ENCODE results near the gene XRCC5. TPM values are rescaled to one million over a fixed set of nuclear protein-coding genes. Genes with fewer than 3 reads are reported as not detected.

Gene XRCC5
- total RNA-seq: 508 and 524 TPM in 2 replicates
- long read RNA-seq, transcript XRCC5-201 (21 exons, 3,428 nt): major isoform, 928 of 1,246 reads
- long read RNA-seq, partial matches to known transcripts: 257 of 1,246 reads
- long read RNA-seq, other reads (novel, unspliced or antisense): 59 of 1,246 reads

DNA sequence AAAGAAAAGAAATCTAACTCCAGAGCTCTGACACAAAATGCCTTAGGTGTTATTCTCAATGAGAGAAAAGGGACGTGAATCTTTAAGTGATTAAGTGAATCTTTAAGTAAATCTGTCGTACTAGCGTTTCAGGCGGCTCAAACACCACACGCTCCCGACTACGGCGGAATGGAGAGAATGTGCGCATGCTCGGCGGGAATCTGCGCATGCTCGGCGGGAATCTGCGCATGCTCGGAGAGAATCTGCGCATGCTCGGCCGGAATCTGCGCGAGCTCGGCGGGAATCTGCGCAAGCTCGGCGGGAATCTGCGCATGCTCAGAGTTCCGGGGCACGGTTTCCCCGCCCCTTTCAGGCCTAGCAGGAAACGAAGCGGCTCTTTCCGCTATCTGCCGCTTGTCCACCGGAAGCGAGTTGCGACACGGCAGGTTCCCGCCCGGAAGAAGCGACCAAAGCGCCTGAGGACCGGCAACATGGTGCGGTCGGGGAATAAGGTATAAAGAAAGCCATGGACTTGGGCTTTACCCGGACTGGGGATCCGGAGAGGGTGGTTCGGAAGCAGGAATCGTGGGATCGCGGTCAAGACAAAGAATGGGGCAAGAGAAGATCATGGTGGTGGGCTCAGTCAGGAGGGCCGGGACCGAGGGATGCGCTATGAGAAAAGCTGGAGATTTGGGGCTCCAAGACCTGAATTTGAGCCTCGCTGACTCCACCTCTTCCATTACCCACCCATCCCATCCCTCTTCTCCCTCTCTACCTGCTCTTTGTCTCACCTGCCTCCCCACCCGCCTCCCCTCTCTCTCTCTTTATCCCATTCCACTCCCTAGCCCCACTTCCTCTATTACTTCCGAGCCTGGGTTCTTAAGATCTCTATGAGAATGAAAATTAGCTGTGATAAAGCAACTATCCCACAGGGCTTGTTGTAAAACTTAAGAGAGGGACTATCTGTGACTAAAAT lies at the start of gene XRCC5:
XRCC5 (plus strand) TSS at position 382 of the 955 bp plus-strand sequence; CDS start at position 471, 89 bp downstream.
- Mint-ChIP-seq H3K27ac (ENCODE audit: unreplicated experiment) (peak within 1 kb of the TSS; percentile 99), H3K4me1 (peaks cover 79% of the 10 kb centered on the region)
- TF ChIP-seq, protein P1, sequence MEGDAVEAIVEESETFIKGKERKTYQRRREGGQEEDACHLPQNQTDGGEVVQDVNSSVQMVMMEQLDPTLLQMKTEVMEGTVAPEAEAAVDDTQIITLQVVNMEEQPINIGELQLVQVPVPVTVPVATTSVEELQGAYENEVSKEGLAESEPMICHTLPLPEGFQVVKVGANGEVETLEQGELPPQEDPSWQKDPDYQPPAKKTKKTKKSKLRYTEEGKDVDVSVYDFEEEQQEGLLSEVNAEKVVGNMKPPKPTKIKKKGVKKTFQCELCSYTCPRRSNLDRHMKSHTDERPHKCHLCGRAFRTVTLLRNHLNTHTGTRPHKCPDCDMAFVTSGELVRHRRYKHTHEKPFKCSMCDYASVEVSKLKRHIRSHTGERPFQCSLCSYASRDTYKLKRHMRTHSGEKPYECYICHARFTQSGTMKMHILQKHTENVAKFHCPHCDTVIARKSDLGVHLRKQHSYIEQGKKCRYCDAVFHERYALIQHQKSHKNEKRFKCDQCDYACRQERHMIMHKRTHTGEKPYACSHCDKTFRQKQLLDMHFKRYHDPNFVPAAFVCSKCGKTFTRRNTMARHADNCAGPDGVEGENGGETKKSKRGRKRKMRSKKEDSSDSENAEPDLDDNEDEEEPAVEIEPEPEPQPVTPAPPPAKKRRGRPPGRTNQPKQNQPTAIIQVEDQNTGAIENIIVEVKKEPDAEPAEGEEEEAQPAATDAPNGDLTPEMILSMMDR (conservative IDR thresholded peaks at IDR 0.05): no peak

DNA sequence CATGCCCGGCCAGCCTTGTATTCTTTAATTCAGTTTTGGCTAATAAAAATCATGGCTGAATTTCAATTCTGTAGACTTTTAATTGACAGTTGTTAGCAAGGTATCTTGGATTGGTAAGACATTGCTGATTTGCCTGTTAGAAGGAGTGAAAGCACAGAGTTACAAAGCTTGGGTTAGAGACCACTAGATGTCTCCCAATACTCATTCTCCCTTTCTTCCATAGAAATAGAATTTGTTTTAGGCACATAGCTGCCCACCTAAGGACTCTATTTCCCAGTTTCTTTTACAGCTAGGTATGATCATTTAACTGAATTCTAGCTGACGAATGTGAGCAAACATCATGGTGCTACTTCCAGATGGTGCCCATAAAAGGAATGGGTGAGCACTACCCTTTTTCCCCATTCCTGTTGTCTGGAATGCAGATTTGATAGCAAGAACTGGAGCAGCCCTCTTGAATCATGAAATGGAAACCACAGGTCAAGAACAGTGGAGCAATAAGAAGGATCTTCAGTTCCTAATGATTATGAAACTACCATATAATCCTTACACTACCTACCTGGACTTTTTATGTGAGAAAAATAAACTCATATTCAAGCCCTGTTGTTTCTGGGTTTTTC lies 45.0 kb upstream of the XRCC5 start:
- no peak for DNase-seq (ENCODE audit: low read depth, low spot score)
- Mint-ChIP-seq H3K27ac (ENCODE audit: unreplicated experiment) (no peak overlapping the region), H3K27me3 (ENCODE audit: low read depth) (no peaks in the 10 kb centered on the region)

More for the DNA sequence above, at the start of gene XRCC5:
- H3K36me3 Mint-ChIP-seq (ENCODE audit: low read depth): peaks cover 14% of the 10 kb centered on the region
- H3K4me3 Mint-ChIP-seq: peak within 1 kb of the TSS; percentile 99
- peak; percentile 97 for DNase-seq (ENCODE audit: low read depth, low spot score)
- peaks cover 4% of the 10 kb centered on the region for H3K27me3 Mint-ChIP-seq (ENCODE audit: low read depth)
- no peaks in the 10 kb centered on the region for H3K9me3 Mint-ChIP-seq

DNA sequence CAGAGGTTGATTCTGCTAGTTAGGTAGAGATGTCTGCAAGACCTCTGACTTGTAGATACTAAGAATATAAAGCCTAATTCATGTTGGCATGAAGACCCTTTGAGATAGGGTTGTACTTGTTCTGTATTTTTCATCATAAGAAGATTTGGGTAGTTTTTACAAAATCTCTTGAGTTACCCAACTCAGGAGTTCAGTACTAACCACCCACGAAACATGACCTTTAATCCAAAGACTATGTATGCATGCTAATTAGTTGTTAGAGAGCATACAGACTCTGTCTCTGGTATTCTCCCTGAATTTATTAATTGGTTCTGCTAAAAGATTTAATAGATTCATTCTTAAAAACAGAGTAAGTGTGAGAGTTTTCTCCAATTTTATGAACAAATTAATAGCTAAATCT lies 44.5 kb upstream of the XRCC5 start:
- H3K27me3 Mint-ChIP-seq (ENCODE audit: low read depth): no peaks in the 10 kb centered on the region
- no peak overlapping the region for H3K27ac Mint-ChIP-seq (ENCODE audit: unreplicated experiment)
- no peak for DNase-seq (ENCODE audit: low read depth, low spot score)
- peaks cover 6% of the 10 kb centered on the region for H3K36me3 Mint-ChIP-seq (ENCODE audit: low read depth)
- TF ChIP-seq, protein P1 (conservative IDR thresholded peaks at IDR 0.05): no peak
- no peaks in the 10 kb centered on the region for H3K9me3 Mint-ChIP-seq
- no peak overlapping the region for H3K4me3 Mint-ChIP-seq
- peaks cover 3% of the 10 kb centered on the region for H3K4me1 Mint-ChIP-seq

More for the DNA sequence above, 45.0 kb upstream of the XRCC5 start:
- TF ChIP-seq, protein P1 (conservative IDR thresholded peaks at IDR 0.05): peak; percentile 26
- Mint-ChIP-seq H3K9me3 (no peaks in the 10 kb centered on the region), H3K4me3 (no peak overlapping the region), H3K36me3 (ENCODE audit: low read depth) (peaks cover 9% of the 10 kb centered on the region), H3K4me1 (peaks cover 3% of the 10 kb centered on the region)

DNA sequence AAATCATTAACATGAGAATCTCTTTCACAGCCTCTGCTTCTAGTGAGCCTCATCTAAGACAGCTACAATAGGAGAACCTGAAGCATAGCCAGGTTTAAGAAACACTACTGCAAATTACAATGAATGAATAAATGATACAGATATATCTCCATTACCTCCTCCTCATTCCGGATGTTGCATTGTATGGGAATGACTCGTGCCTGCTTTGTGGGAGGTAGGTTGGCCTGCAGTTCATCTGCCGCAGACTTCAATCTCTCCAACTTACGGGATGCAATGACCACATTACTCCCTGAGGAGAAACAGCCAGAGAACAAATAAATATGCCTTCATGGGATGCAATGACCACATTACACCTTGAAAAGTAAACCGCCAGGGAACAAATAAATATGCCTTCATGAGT lies 42.9 kb upstream of the XRCC5 start:
- peaks cover 3% of the 10 kb centered on the region for H3K4me1 Mint-ChIP-seq
- no peak overlapping the region for H3K4me3 Mint-ChIP-seq
- no peak for DNase-seq (ENCODE audit: low read depth, low spot score)
- H3K27ac Mint-ChIP-seq (ENCODE audit: unreplicated experiment): no peak overlapping the region
- H3K27me3 Mint-ChIP-seq (ENCODE audit: low read depth): no peaks in the 10 kb centered on the region
- TF ChIP-seq, protein P1 (conservative IDR thresholded peaks at IDR 0.05): no peak
- no peaks in the 10 kb centered on the region for H3K9me3 Mint-ChIP-seq
- H3K36me3 Mint-ChIP-seq (ENCODE audit: low read depth): peaks cover 5% of the 10 kb centered on the region

DNA sequence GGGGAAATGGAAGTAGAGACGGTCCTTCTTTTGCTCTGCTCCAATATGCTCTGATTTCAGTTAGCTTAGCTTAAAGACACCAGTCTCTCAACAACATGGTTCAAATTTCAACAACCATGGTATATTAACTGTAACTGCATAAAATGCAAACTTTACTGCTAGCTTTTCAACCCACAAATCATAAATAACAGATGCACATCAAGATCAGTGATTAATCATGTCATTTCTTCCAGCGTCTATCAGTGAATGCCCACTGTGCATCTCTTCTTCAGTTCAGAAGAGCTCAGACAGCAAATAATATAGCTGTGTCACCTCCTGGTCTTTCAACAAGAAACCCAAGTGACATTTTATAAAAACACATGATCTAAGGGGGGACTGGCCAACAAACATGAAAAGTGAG lies 40.1 kb upstream of the XRCC5 start:
- Mint-ChIP-seq H3K27me3 (ENCODE audit: low read depth) (no peaks in the 10 kb centered on the region), H3K27ac (ENCODE audit: unreplicated experiment) (no peak overlapping the region)
- TF ChIP-seq, protein P1 (conservative IDR thresholded peaks at IDR 0.05): no peak

More for the DNA sequence above, 40.1 kb upstream of the XRCC5 start:
- peaks cover 3% of the 10 kb centered on the region for H3K4me1 Mint-ChIP-seq
- H3K4me3 Mint-ChIP-seq: no peak overlapping the region
- DNase-seq (ENCODE audit: low read depth, low spot score): no peak
- H3K36me3 Mint-ChIP-seq (ENCODE audit: low read depth): peaks cover 7% of the 10 kb centered on the region
- H3K9me3 Mint-ChIP-seq: no peaks in the 10 kb centered on the region
